GM18519 (cell line): Measurements from ENCODE around the gene MYBPC3.

Experiments used
- ATAC-seq: cut with Tn5 transposase; IDR thresholded peaks from one replicate; pipeline ENCODE4 v1.9.1; 2021; ENCODE audit warnings: mild to moderate bottlenecking, moderate library complexity; ENCODE audit not compliant: unreplicated experiment, low FRiP score

The MYBPC3 gene

DNA sequence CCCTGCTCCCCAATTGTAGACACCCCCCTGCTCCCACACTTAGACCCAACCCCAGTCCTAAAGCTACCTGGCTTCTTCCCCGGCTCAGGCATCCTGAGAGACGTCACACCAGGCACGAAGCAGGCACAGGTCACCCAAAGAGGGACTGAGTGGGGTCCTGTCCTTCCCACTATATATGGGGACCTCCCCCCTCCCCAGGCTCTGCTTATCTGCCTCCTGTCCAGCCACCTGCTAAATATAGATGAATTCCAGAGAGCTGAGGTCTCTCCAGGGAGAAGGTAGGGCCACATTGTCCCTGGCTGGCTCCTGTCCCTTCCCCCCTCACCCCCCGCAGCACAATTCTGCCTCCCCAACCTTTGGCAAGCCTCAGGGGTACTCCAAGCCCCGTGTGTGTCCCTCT lies at the start of gene MYBPC3:
Gene MYBPC3, minus strand, starts transcription at position 147 of the 400 bp plus-strand sequence. Its CDS starts 55 bp downstream, at position 92.
- ATAC-seq = no peak

DNA sequence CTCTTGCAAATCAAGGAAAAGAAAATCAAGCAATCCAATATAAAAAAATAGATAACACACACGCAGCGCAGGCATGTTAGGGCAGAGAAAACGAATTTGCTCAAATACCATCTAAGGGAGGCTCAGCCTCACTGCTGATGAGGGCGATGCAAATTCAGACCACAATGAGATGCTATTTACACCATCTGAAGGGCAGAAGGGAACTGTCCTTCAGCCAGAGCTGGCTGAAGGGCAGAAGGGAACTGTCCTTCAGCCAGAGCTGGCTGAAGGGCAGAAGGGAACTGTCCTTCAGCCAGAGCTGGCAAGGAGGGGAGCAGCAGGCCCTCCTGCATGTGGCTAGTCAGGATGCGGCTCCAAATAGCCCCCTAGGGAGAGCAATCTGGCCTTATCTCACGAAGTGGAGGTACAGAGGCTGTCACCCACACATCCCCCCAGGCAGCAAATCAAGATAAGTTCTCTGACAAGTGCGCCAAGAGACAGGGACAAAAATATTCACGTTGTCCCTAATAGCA lies 48.3 kb upstream of the MYBPC3 start:
- peak; percentile 67 for ATAC-seq

DNA sequence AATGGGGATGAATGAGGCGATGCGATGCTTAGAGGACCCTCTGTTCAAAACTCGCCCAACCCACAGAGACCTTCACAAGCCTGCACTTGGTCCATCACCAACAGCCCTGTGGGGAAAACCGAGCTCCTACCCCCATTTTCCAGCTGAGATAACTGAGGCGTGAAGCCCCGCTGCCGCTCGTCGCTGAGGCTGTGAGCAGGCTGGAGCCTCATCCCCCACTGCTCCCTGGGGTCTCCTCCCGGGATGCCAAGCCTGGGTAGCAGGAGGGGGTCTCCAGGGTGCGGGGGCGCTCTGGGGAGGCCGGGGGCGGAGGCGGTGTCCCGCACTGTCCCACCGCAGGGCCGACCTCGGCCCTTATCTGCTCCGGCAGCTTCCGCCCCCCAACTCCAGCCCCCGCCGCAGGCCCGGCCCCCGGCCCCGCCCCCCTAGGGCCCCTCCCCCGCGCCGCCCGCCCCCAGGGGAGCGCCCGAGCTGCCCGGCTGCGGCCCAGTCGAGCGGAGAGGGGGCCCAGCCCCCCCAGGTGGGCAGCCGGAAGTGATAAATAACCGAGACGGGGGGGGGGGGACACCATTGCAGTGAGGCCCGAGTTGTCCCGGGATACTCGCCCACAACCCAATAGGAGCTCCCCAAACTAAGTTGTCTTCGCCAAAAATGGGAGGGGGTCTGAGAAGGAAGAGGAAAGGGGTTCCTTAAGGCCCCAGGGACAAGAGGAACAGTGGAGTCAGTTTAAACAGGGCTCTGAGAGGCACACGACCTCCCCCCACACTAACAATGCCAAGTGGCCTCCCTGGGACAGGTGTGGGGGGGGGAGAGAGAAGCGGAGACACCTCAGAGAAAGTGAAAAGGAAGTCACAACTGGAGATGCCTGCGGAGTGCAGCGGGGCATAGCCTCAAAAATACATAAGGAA lies 47.6 kb upstream of the MYBPC3 start:
- peak; percentile 24 for ATAC-seq

DNA sequence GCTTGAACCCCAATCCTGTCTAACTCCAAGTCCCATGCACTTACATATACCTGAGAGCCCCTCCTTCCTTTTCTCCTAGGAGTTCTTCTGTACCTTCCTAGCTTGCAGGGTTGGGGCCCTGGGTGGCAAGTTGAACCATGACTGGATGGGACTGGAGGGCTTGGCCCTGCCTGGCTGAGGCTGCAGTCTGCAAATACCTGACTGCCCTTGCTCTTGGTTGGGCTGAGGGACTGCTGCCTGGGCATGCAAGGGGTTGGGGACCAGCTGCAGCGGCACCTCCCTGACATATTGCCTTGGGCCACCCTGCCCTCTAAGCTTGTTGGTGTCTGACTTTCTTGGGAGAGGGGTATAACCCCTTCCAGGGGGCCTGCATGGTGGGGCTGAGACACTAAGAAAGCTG lies 46.0 kb upstream of the MYBPC3 start:
- ATAC-seq = no peak

DNA sequence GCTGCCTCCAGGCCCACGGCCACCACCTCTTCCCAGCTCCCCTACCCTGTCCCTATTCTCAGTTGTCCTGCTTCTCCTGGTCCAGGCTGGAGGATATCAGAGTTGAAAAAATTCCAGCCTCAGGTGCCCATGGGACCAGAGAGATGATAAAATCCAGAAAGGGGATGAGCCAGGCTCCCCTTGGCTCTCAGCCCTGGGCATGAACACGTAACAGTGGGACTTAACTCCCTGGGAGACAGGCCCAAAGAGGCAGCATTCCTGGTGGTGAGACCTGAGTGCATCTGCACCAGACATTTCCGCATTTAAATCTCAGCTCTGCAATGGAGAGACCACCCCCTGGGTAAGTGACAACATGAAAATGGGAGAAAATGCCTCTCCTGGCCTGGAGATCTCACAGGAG lies 45.5 kb upstream of the MYBPC3 start:
- ATAC-seq = no peak

DNA sequence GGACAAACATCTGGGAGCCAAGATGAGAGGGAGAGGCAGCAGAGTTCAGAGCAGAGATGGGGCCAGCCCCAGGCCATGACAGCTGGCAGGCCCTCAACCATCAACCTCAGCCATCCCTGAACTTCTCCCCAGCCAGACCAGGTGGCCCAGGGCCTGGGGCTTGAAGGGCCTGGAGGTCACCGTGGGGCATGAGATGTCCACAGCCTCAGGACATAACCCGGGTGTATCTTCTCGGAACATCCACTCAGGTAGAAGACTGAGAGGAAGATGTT lies 43.5 kb upstream of the MYBPC3 start:
- no peak for ATAC-seq

DNA sequence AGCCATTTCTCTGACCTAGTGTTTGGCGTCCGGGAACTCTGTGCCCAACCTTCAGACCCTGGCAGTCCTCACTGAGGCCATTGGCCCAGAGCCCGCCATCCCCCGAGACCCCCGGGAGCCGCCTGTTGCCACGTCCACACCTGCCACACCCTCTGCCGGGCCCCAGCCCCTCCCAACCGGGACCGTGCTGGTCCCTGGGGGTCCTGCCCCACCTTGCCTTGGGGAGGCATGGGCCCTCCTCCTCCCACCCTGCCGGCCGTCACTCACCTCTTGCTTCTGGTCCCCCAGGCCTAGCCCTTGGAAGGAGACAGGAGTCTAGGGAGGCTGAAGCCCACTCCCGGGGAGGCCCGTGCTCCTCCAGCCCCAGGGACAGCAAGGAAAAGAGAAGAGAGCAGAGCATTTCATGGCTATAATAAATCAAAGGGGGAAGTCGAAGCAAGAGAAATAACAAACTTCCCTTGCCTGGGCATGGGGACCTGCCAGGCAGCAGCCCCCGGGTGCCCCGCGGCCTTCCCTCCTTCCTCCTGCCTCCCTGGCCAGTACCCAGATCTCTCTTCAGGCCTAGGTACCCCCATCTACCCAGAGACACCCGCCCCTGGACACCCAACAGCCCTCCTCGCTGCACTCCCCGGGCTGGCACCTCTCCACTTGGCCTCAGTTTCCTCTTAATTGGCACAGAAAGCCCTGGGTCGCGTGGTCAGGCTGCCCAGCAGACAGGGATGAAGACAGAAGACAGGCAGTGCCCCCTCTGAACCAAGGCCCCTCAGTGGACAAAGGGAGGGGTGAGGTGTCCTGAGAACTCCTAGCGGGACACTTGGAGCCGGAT lies 42.9 kb upstream of the MYBPC3 start:
- no peak for ATAC-seq

DNA sequence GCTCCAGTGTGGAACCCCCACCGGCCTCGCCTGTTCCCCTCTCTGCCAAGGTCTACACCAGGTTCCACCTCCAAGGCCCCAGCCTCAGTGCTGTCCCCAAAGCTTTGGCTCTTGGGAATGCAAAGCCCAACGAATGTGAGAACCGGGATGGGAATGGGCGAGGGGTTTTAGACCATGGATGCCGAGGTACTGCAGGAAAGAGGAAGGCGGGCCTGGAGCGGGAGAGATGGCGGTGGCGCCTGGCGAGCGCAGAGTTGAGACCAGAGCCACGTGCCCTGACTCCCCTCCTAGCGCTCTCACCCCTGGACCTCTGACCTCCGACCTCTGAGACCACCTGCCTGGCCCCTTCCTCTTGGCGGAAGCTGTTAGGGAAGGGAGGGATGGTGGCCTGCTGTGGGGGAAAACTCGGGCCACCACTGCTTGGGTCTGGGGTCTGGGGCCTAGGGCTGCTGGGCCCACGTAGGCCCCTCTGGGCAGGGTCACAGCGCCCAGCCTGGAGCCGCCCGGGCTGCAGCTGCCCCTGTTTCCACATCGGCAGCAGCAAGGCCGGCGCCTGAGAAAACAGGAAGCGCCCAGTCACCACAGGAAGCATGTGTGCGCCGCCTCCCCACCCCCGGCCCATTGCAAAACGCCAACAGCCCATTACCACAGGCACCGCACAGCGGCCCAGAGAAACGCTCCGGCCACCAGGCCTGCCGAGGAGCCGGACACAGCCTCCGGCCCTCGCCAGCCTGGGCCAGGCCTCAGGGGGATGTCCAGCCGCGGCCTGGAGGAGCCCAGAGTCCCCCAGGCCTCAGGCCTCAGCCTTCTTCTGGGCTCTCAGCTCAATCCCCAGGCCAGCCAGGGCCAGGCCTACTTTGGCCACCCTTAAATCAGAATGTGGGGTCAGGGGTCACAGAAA lies 42.1 kb upstream of the MYBPC3 start:
- no peak for ATAC-seq

DNA sequence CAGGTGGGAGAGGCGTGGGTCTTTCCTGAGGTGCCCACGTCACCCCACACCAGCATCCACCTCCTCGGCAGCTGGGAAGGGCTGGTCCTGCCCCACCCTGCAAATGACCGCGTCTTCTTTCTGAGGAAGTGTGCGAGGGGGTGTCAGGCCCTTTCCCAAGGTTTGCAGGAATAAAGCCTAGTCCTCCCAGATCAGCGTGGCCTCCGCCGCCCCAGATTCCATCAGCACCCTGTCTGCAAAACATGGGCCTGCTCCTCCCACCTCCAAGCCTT lies 41.5 kb upstream of the MYBPC3 start:
- ATAC-seq = no peak

DNA sequence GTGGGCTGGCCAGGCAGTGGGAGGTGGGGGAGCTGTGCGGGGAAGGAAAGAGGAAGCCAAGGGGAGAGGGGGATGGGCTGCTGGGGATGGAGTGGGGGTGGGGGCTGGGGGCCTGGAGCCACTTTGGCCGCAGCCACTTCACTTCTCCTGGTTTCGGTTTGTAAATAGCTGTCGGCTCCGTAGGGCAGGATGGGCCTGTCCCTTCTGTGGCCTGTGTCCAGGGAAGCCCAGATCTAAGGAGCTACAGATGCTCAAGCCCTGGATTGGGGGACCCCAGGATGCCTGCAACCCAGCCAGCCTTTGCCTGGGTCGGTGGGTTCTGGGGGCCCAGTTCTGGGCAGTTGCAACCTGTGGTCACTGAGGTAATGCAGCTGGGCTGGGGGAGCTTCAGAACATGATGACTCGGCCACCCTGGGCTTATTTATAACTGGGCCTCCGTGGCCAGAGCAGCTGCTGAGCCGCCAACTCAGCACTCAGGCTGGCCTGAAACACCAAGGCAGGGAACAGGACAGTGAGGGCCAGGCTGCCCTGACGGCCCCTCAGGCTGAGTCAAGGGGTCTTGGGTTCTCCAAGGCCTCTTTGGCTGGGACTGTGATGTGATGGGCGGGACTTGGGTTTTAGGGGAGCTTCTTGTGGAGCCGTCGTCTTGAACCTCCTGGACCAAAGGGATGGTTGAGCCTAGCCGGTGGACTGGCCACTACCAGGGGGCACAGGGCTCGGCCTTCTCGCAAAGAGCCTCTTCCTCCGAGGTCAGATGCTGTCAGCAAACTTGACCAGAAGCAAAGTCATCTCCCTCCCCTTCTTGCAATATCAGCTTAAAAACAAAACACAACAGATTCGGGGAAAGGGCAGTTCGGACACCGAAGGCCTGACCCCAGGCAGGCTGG lies 40.9 kb upstream of the MYBPC3 start:
- ATAC-seq = no peak

DNA sequence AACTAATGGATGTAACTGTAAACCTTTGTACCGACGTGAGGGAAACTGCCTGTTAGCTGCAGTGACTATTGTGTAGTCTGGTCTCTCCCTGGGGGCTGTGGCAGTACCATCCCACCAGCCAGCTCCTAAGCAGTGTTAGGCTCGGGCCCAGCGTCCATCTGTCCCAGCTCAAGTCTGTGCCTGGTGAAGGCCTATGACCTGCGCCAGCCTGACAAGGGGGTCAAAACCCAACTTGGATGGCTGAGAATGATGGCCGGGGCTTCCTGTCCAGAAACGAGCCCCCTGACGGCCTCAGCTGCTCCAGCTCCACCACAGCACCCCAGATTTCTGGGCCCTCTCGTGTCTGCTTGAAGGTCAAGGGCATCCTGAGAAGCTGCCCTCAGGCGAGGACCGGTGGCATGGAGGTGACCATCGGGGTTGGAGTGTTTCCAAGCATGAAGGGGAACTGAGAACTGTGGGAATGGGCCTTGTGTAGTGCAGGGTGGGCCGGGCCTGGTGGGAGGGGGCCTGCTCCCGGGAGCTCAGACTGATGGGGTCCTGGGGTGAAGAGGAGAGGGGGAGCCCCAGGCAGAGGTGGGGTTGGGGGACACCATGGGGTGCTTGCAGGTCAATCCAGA lies 40.2 kb upstream of the MYBPC3 start:
- no peak for ATAC-seq

DNA sequence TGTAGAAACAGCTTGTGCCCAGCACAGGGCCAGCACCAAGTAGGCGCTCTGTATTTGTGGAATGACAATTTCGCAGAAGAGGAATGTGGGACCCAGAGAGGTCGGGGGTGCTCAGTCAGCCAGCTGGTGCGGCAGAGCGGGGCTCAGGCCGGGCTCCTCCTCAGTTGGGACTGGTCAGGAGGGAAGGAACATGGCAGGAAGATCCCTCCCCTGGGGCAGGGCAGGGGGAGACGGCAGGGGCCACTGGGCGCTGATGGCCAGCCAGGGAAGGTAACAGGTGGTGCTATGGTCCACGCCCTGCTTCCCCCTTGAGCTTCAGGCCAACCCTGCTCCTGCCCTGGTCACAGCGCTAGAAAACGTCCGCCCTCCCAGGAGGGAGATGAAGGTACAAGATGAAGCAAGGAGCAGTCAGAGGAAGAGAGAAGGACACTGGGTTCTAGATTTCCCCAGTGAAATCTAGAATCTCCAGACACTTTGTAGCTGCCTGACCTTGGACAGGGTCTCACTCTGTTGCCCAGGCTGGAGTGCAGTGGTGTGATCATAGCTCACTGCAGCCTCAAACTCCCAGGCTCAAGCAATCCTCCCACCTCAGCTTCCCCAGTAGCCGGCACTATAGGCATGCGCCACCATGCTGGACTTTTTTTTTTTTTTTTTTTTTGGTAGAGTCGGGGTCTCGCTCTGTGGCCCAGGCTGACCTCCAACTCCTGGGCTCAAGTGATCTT lies 39.4 kb upstream of the MYBPC3 start:
- ATAC-seq = no peak

DNA sequence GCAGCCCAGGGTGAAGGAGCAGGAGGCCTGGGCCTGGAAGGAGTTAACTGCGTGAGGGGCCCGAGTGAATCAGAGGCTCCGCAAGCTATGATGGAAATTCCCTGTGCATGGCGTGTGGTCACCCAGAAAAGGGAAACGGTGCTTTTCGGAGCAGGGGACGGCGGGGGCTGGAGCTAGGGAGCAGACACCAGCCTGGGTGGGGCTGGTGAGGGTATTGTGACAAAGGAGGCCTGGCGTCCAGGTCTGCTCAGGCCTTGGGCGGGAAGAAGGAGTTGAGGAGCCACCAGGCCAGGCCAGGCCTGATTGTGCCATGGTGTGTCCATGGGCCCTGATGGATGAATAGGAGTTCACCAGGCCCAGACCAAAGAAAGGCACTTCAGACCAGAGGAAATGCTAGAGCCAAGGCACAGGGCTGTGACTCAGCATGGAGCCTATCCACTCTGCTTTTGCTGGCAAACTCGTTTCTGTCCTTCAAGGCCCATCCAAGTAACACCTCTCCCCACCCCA lies 38.6 kb upstream of the MYBPC3 start:
- no peak for ATAC-seq

DNA sequence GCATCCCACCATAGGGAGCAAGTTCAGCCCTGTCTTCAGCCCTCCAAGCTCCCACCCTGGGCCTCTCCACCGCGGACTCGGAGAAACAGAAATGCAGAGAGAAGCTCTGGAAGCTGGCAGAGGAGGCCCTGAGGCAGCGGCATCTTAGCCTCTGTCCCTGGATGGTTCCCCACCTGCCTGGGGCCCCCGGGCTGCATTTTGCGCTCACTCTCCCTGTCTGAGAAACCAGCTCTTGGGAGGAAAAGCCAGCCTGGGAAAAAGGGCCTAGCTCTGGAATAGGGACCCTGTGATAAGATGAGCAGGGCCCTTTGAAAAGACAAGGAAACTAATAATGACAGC lies 37.9 kb upstream of the MYBPC3 start:
- no peak for ATAC-seq

DNA sequence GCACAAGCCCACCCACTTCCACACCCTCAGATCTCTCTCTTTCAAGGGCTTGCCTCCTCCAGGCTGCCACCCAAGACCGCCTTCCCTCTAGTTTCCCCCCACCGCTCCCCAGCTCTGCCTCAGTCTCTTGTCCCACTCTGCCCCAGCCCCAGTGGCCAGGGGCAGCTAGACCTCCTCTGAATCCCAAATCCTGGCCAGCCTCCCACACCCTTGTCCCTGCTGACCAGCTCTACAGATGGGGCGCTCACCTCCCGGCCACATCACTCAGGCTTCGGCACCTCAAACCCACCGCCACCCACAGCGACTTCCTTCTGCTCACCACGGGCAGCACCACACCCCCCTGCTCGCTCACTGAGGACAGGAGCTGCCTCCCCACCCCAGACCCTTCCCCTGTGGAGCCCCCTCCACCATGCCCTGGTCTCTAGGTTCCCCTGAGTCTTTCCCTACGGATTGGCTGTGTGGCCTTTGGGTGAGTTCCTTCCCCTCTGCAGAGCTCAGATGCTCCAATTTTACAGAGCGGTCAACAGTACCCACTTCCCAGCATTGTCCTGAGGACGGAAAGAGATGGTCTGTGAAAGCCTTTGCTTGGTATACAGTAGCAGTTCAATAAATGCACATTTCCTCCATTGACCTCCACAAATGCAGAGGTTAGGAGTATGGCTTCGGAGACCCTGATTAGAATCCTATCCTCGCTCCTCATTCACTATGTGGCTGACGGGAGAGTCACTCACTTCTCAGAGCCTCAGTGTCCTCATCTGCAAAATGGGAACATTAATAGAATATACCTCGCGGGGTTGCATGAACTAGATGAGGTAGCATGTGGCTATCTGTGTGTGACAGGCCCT lies 37.3 kb upstream of the MYBPC3 start:
- no peak for ATAC-seq

DNA sequence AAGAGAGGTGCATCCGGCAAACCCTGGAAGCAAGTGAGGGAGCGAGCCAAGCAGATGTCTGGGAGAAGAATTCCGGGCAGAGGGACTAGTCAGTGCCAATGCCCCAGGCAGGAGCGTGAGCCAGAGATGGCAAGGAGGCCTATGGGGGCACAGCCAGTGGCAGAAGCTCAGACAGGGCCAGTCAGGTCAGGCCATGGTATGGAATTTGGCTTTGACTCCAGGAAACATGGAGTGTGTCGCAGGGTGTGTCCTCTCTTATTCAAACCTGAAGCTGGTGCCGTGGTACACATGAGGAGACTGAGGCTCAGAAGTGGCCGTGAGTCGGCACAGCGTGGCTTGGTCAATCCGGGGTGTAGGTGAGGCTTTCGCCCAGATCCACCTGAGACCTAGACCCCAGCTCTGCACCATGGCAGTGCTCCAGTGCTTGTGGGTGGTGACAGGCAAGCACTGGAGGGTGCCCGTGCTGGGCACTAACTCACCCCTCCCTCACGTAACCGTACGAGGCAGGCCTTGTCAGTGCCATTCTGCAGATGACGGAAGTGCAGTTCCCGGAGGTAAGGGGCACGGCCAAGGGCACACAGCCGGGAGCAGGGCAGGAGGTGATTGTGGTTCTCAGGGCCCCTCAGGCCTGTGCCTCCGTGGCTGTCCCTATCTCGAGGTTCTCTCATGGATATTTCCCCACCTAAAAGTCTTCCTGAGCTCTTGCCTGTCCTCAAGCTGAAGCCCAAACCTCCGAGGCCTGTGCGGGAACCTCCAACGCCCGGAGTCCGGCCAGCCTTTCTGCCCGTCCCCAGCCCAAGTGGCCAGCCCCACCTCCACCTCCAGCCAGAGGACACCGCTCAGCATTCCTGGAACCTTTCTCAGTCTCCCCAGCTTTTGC lies 36.4 kb upstream of the MYBPC3 start:
- ATAC-seq = no peak
